Endothelial cell of umbilical vein (primary cell): ENCODE data around the gene IP6K2. TPM values are rescaled to one million over a fixed set of nuclear protein-coding genes. Genes with fewer than 3 reads are reported as not detected.

Experiments used
- BruUV-seq: library from RNA; stranded (reverse); fragments of 400-500 nt; replicated peaks from 2 replicates; lab custom pipeline; 2021; lab: Mats Ljungman, UMichigan
- CTCF ChIA-PET: fragments of 300-600, 350-600 bp; sonication (Branson Sonifier 250); formaldehyde crosslinking; loops from one replicate; lab custom pipeline; 2021; ENCODE audit warnings: antibody characterized with exemption, inconsistent platforms; lab: Charles Lee
- POLR2A ChIA-PET: fragments of 300-600, 350-600 bp; sonication (Branson Sonifier 250); formaldehyde crosslinking; loops from one replicate; lab custom pipeline; 2021; ENCODE audit warnings: antibody characterized with exemption, inconsistent platforms; lab: Charles Lee
- DNase-seq: peaks from one replicate; pipeline ENCODE4 v3.0.0-alpha.2; 2011; ENCODE audit warnings: low read depth, low spot score
- FAIRE-seq: peaks from 2 replicates; lab custom pipeline; 2011; peaks lifted over from hg19 to GRCh38; lab: Jason Lieb, UNC
- H2AFZ ChIP-seq: 2 replicates; pipeline ENCODE4 v1.6.0; 2012; ENCODE audit warnings: low read depth, low read length, control low read depth, inconsistent platforms
- H3K27ac ChIP-seq: 2 replicates; pipeline ENCODE4 v1.5.1; 2011; ENCODE audit warnings: low read depth, mild to moderate bottlenecking, control low read depth, low read length, moderate library complexity; ENCODE audit not compliant: insufficient read depth
- H3K27me3 ChIP-seq, 2 experiments: 2 replicates each; pipeline versions ENCODE4 v1.6.0 to v1.6.1; 2011; ENCODE audit warnings: low read length in 2 of 2, mixed read lengths in 1 of 2; ENCODE audit not compliant: control insufficient read depth in 2 of 2, insufficient read depth in 2 of 2
- H3K36me3 ChIP-seq, 2 experiments: 2 replicates in 1 of 2; 3 replicates in 1 of 2; pipeline ENCODE4 v1.5.1; 2011; ENCODE audit warnings: low read length in 2 of 2, mild to moderate bottlenecking in 1 of 2, moderate library complexity in 1 of 2; ENCODE audit not compliant: control insufficient read depth in 2 of 2, insufficient read depth in 2 of 2; ENCODE audit errors: extremely low read depth in 1 of 2
- H3K4me1 ChIP-seq: 3 replicates; pipeline ENCODE4 v1.5.1; 2011; ENCODE audit warnings: mild to moderate bottlenecking, low read length; ENCODE audit not compliant: control insufficient read depth, insufficient read depth; ENCODE audit errors: extremely low read depth
- H3K4me2 ChIP-seq: 2 replicates; pipeline ENCODE4 v1.6.1; 2011; ENCODE audit warnings: low read length, control low read depth, mixed read lengths; ENCODE audit not compliant: insufficient read depth
- H3K4me3 ChIP-seq, 3 experiments: fragments of 200-600 bp in 1 of 3; sonication (generic), shearing (Covaris generic) in 1 of 3; replicated peaks in 1 of 3; 2 replicates each; pipeline ENCODE4 v1.5.1; 2011 to 2016; ENCODE audit warnings: control low read depth in 3 of 3, low read length in 3 of 3, mild to moderate bottlenecking in 2 of 3, inconsistent platforms in 1 of 3, low read depth in 1 of 3, moderate library complexity in 1 of 3; ENCODE audit not compliant: insufficient read depth in 1 of 3
- H3K79me2 ChIP-seq: 2 replicates; pipeline ENCODE4 v1.6.0; 2012; ENCODE audit warnings: low read length, inconsistent platforms; ENCODE audit not compliant: control insufficient read depth, insufficient read depth
- H3K9ac ChIP-seq: replicated peaks from 2 replicates; pipeline ENCODE3; 2011; ENCODE audit warnings: low read length, control low read depth; ENCODE audit not compliant: insufficient read depth; ENCODE audit errors: extremely low read depth
- H3K9me1 ChIP-seq: replicated peaks from 3 replicates; pipeline ENCODE4 v1.6.0; 2011; ENCODE audit warnings: mild to moderate bottlenecking, low read length; ENCODE audit not compliant: control insufficient read depth, insufficient read depth; ENCODE audit errors: extremely low read depth
- H3K9me3 ChIP-seq: replicated peaks from 2 replicates; pipeline ENCODE4 v1.5.1; 2012; ENCODE audit warnings: low read length, inconsistent platforms; ENCODE audit not compliant: control insufficient read depth, insufficient read depth
- H4K20me1 ChIP-seq: replicated peaks from 2 replicates; pipeline ENCODE3; 2011; ENCODE audit warnings: mild to moderate bottlenecking, low read length; ENCODE audit not compliant: control insufficient read depth, insufficient read depth; ENCODE audit errors: extremely low read depth
- CTCF ChIP-seq, 2 donors: IDR thresholded peaks; 1 replicate in 1 of 2; 2 replicates in 1 of 2; pipeline ENCODE4 v1.5.1; 2011; ENCODE audit warnings: low read length in 2 of 2, mild to moderate bottlenecking in 2 of 2, moderate library complexity in 2 of 2, control low read depth in 1 of 2, inconsistent platforms in 1 of 2, low read depth in 1 of 2; ENCODE audit not compliant: insufficient read depth in 1 of 2; ENCODE audit errors: extremely low read depth in 1 of 2
- EZH2 ChIP-seq: IDR thresholded peaks from 2 replicates; pipeline ENCODE4 v1.6.1; 2012; ENCODE audit warnings: borderline replicate concordance, low read depth, mild to moderate bottlenecking, moderate library complexity, low read length, inconsistent platforms; ENCODE audit not compliant: severe bottlenecking
- FOS ChIP-seq: IDR thresholded peaks from 2 replicates; pipeline ENCODE4 v1.6.1; 2011; ENCODE audit warnings: mild to moderate bottlenecking, low read length, moderate library complexity, borderline replicate concordance; ENCODE audit not compliant: insufficient read depth
- GATA2 ChIP-seq: IDR thresholded peaks from 2 replicates; pipeline ENCODE4 v1.7.0; 2011; ENCODE audit warnings: low read depth, mild to moderate bottlenecking, moderate library complexity, mixed read lengths, low read length; ENCODE audit not compliant: insufficient read length, insufficient read depth
- JUN ChIP-seq: IDR thresholded peaks from 2 replicates; pipeline ENCODE4 v1.6.1; 2011; ENCODE audit warnings: borderline replicate concordance, low read depth; ENCODE audit not compliant: insufficient read length, insufficient read depth
- MAX ChIP-seq: IDR thresholded peaks from 2 replicates; pipeline ENCODE4 v1.6.1; 2011; ENCODE audit not compliant: insufficient read depth, insufficient read length
- MYC ChIP-seq: IDR thresholded peaks from one replicate; pipeline ENCODE4 v1.6.1; 2011; ENCODE audit warnings: mild to moderate bottlenecking, low read depth, low read length
- POLR2A ChIP-seq: IDR thresholded peaks from 2 replicates; pipeline ENCODE4 v1.6.1; 2012; ENCODE audit warnings: low read depth, mild to moderate bottlenecking, control low read depth, low read length
- POLR2AphosphoS5 ChIP-seq: IDR thresholded peaks from 2 replicates; pipeline ENCODE4 v1.6.1; 2012; ENCODE audit warnings: low read depth, mild to moderate bottlenecking, control low read depth, low read length, moderate library complexity; ENCODE audit not compliant: insufficient read depth
- dilution Hi-C: fragments of 300-500 bp; cut with MboI; formaldehyde crosslinking; loops from one replicate; pipeline ENCODE4 v1.15.0; 2019; ENCODE audit warnings: low sequenced_read_pairs; ENCODE audit not compliant: extremely low pct_ligation_motif_present
- intact Hi-C: fragments of 100-400 bp; cut with micrococcal nuclease; formaldehyde crosslinking; loops from one replicate; pipeline ENCODE4 v1.10.0; 2022
- polyA plus RNA-seq, 4 experiments: library from polyadenylated mRNA; depleted of rRNA in 3 of 4; stranded (reverse) in 3 of 4; unstranded in 1 of 4; fragments of >200 nt; gene quantifications; 2 replicates each; pipeline versions ENCODE4 v1.2.1 to v1.2.3, GENCODE V29; 2011 to 2012; ENCODE audit warnings: missing spikeins in 1 of 4
- total RNA-seq: library from RNA; stranded (reverse); gene quantifications from 2 replicates; pipeline ENCODE4 v1.2.3, GENCODE V29; 2021

Gene IP6K2
- total and polyA plus RNA-seq, 2 donors (not counting 3 experiments of a cell fraction or from before 2014, with no cell fraction given) = 81.8 to 143 TPM

- TF ChIP-seq MAX (no peak), POLR2AphosphoS5 (no peak), GATA2 (no peak), FOS (no peak), EZH2 (no peak), CTCF (IDR thresholded peaks at IDR 0.05; ENCODE audit: extremely low read depth in 1 of 2, insufficient read depth in 1 of 2, low read depth in 1 of 2, low read length in 2 of 2) (no peak), POLR2A (no peak), JUN (no peak), MYC (no peak)
- ChIA-PET CTCF (no interaction called here), POLR2A (no interaction called here)
- Histone ChIP-seq H2AFZ (no peak overlapping the region), H3K27me3 (no peaks in the 10 kb centered on the region), H4K20me1 (no peaks in the 10 kb centered on the region), H3K4me3 (no peak overlapping the region), H3K9ac (no peak overlapping the region), H3K36me3 (no peaks in the 10 kb centered on the region), H3K4me2 (no peak overlapping the region), H3K9me1 (no peaks in the 10 kb centered on the region), H3K9me3 (no peaks in the 10 kb centered on the region), H3K27ac (no peak overlapping the region), H3K79me2 (no peaks in the 10 kb centered on the region), H3K4me1 (no peaks in the 10 kb centered on the region)
- no peak for FAIRE-seq
- dilution Hi-C loops (no loop called here), intact Hi-C loops (no loop called here)
- DNase-seq = no peak
- BruUV-seq = no TSS peak
Measured at GRCh38 chr3:48642605-48643004, 74.4 kb downstream of the IP6K2 start.
